ENCODE results near the gene SORCS3. TPM values are rescaled to one million over a fixed set of nuclear protein-coding genes. Genes with fewer than 3 reads are reported as not detected.

Gene SORCS3
- polyA plus RNA-seq, 3 donors = not detected

DNA sequence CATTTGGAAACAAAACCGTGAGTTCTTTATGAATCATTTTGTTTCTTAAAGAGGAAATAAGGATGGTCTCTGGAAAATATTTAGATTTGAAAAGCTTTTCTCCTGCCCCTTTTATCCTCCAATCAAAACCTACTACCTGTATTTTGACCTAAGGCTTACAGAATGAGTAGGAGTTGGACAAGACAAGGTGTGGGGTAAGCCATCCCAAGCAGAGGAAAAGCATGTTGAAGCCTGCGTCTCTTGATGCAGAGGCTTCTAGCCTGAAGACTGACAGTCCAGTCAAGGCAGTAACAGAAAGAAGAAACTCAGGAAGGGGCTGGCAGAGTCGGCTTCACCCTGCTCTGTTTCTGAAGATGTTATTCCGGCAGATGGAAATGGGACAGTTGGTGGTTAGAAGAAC is 551.1 kb downstream of the SORCS3 start:
- Histone ChIP-seq H4K20me1 (ENCODE audit: insufficient read depth, low read length) (no peaks in the 10 kb centered on the region), H3K9ac (ENCODE audit: insufficient read depth, low read length, poor library complexity, severe bottlenecking) (no peak overlapping the region), H3K9me3 (replicated peaks in 1 of 2; ENCODE audit: control insufficient read depth in 1 of 2, insufficient read depth in 1 of 2, low read length in 2 of 2) (no peaks in the 10 kb centered on the region), H3K27ac (ENCODE audit: low read depth in 1 of 2, low read length in 2 of 2) (no peak overlapping the region), H3K4me3 (replicated peaks in 1 of 3; ENCODE audit: low read depth in 2 of 3, low read length in 3 of 3) (no peak overlapping the region), H3K79me2 (ENCODE audit: insufficient read depth, low read length) (no peaks in the 10 kb centered on the region), H2AFZ (ENCODE audit: insufficient read depth, low read depth, low read length, poor library complexity, severe bottlenecking) (no peak overlapping the region), H3K36me3 (replicated peaks in 1 of 2; ENCODE audit: control insufficient read depth in 1 of 2, insufficient read depth in 2 of 2, low read length in 2 of 2) (no peaks in the 10 kb centered on the region), H3K4me1 (ENCODE audit: control insufficient read depth in 1 of 2, insufficient read depth in 2 of 2, low read length in 2 of 2) (no peaks in the 10 kb centered on the region), H3K4me2 (replicated peaks; ENCODE audit: extremely low read depth, low read length, poor library complexity, severe bottlenecking) (no peak overlapping the region), H3K27me3 (ENCODE audit: control insufficient read depth in 2 of 2, insufficient read depth in 2 of 2, low read length in 2 of 2) (no peaks in the 10 kb centered on the region)
- Mint-ChIP-seq H3K4me3 (no peak overlapping the region), H3K4me1 (no peaks in the 10 kb centered on the region), H3K9me3 (peaks cover 0 to 11% (median 0%) of the 10 kb centered on the region in 7 donors), H3K36me3 (no peaks in the 10 kb centered on the region), H3K27me3 (ENCODE audit: low read depth in 3 of 3) (peaks cover 0 to 3% (median 0%) of the 10 kb centered on the region in 3 donors), H3K27ac (no peak overlapping the region)
- no peak for TF ChIP-seq CTCF (IDR thresholded peaks at IDR 0.05)
- 100% methylated on average over 1 of the region's 4 CpGs for WGBS (ENCODE audit: insufficient coverage)
- intact Hi-C loops (cut with micrococcal nuclease) = no loop called here
- no peak for DNase-seq

- Histone ChIP-seq H3K9ac (ENCODE audit: insufficient read depth, low read length, poor library complexity, severe bottlenecking) (no peak overlapping the region), H3K27ac (ENCODE audit: low read depth in 1 of 2, low read length in 2 of 2) (no peak overlapping the region), H3K79me2 (ENCODE audit: insufficient read depth, low read length) (no peaks in the 10 kb centered on the region), H3K9me3 (replicated peaks in 1 of 2; ENCODE audit: control insufficient read depth in 1 of 2, insufficient read depth in 1 of 2, low read length in 2 of 2) (no peaks in the 10 kb centered on the region), H3K4me2 (replicated peaks; ENCODE audit: extremely low read depth, low read length, poor library complexity, severe bottlenecking) (no peak overlapping the region), H2AFZ (ENCODE audit: insufficient read depth, low read depth, low read length, poor library complexity, severe bottlenecking) (no peak overlapping the region), H3K4me1 (ENCODE audit: control insufficient read depth in 1 of 2, insufficient read depth in 2 of 2, low read length in 2 of 2) (no peaks in the 10 kb centered on the region), H4K20me1 (ENCODE audit: insufficient read depth, low read length) (no peaks in the 10 kb centered on the region), H3K36me3 (replicated peaks in 1 of 2; ENCODE audit: control insufficient read depth in 1 of 2, insufficient read depth in 2 of 2, low read length in 2 of 2) (no peaks in the 10 kb centered on the region), H3K4me3 (replicated peaks in 1 of 3; ENCODE audit: low read depth in 2 of 3, low read length in 3 of 3) (no peak overlapping the region), H3K27me3 (ENCODE audit: control insufficient read depth in 2 of 2, insufficient read depth in 2 of 2, low read length in 2 of 2) (no peaks in the 10 kb centered on the region)
- no peaks in the 10 kb centered on the region for H3K27me3 Mint-ChIP-seq (ENCODE audit: low read depth in 3 of 3)
- intact Hi-C loops (cut with micrococcal nuclease) = no loop called here
- no peaks in the 10 kb centered on the region for H3K36me3 Mint-ChIP-seq
- WGBS (ENCODE audit: insufficient coverage) = no CpG with 5 or more reads among the region's 2 CpGs
- H3K4me3 Mint-ChIP-seq = no peak overlapping the region
- no peak for DNase-seq
- H3K9me3 Mint-ChIP-seq = peaks cover 0 to 11% (median 0%) of the 10 kb centered on the region in 7 donors
- no peak overlapping the region for H3K27ac Mint-ChIP-seq
- H3K4me1 Mint-ChIP-seq = no peaks in the 10 kb centered on the region
- TF ChIP-seq CTCF (IDR thresholded peaks at IDR 0.05) = no peak
These were observed 551.8 kb downstream of the SORCS3 start for GRCh38 chr10:105192861-105193260.
